HepG2 (cell line): Measurements from ENCODE around the gene PDE2A. TPM values are rescaled to one million over a fixed set of nuclear protein-coding genes. Genes with fewer than 3 reads are reported as not detected.
A peak's percentile ranks its signal among the peaks of the same experiment; 100 is the strongest.

ENCODE experiments used
- ARNTL ChIP-seq: sonication (generic); formaldehyde crosslinking; IDR thresholded peaks from 2 replicates; pipeline ENCODE4 v1.4.0; 2020; ENCODE audit warnings: mild to moderate bottlenecking, missing genetic modification reagents
- CHD4 ChIP-seq: fragments of 200-600 bp; sonication (generic); IDR thresholded peaks from 2 replicates; pipeline ENCODE4 v1.7.0; 2017; ENCODE audit warnings: mild to moderate bottlenecking, low read length, borderline replicate concordance
- DMTF1 ChIP-seq: sonication (generic); formaldehyde crosslinking; IDR thresholded peaks from 2 replicates; pipeline ENCODE4 v1.4.0; 2020; ENCODE audit warnings: mild to moderate bottlenecking, missing genetic modification reagents
- EEA1 ChIP-seq: sonication (generic); formaldehyde crosslinking; IDR thresholded peaks from 2 replicates; pipeline ENCODE4 v1.5.1; 2020; ENCODE audit warnings: mild to moderate bottlenecking, missing genetic modification reagents, borderline replicate concordance
- ELF1 ChIP-seq: sonication (generic); formaldehyde crosslinking; IDR thresholded peaks from 2 replicates; pipeline ENCODE4 v1.4.0; 2020; ENCODE audit warnings: missing genetic modification reagents
- ELF3 ChIP-seq: IDR thresholded peaks from 2 replicates; pipeline ENCODE4 v1.6.1; 2016; ENCODE audit warnings: missing genetic modification reagents, missing compliant biosample characterization
- HDAC1 ChIP-seq: sonication (generic); formaldehyde crosslinking; IDR thresholded peaks from 2 replicates; pipeline ENCODE4 v1.5.1; 2020; ENCODE audit warnings: mild to moderate bottlenecking, missing genetic modification reagents
- KDM6A ChIP-seq: IDR thresholded peaks from 2 replicates; pipeline ENCODE4 v1.6.1; 2016; ENCODE audit warnings: low read depth
- LBX2 ChIP-seq: sonication (generic); formaldehyde crosslinking; IDR thresholded peaks from 2 replicates; pipeline ENCODE4 v1.5.0; 2020; ENCODE audit warnings: missing genetic modification reagents, mild to moderate bottlenecking, borderline replicate concordance
- MAZ ChIP-seq, 2 experiments: sonication (generic) in 1 of 2; formaldehyde crosslinking in 1 of 2; IDR thresholded peaks; 2 replicates each; pipeline versions ENCODE4 v1.5.0 to v1.6.1; 2012 to 2020; ENCODE audit warnings: low read depth in 2 of 2, mild to moderate bottlenecking in 2 of 2, borderline replicate concordance in 1 of 2, improper control_type of control experiment in 1 of 2, low read length in 1 of 2, missing genetic modification reagents in 1 of 2, moderate library complexity in 1 of 2
- MED13 ChIP-seq: sonication (generic); formaldehyde crosslinking; IDR thresholded peaks from 2 replicates; pipeline ENCODE4 v1.5.0; 2020; ENCODE audit warnings: missing genetic modification reagents
- NR2F1 ChIP-seq, 2 experiments: fragments of 450-650 bp in 1 of 2; formaldehyde crosslinking in 1 of 2; IDR thresholded peaks; 2 replicates each; pipeline versions ENCODE4 v1.5.0 to v1.6.1; 2016 to 2020; ENCODE audit warnings: mild to moderate bottlenecking in 1 of 2, missing compliant biosample characterization in 1 of 2, missing genetic modification reagents in 1 of 2, moderate library complexity in 1 of 2
- TFDP1 ChIP-seq: IDR thresholded peaks from 2 replicates; pipeline ENCODE4 v1.6.1; 2016; ENCODE audit warnings: missing compliant biosample characterization, missing genetic modification reagents, borderline replicate concordance
- TGIF2 ChIP-seq: IDR thresholded peaks from 2 replicates; pipeline ENCODE4 v1.6.1; 2016; ENCODE audit warnings: control low read depth, missing compliant biosample characterization
- ZBTB20 ChIP-seq: sonication (generic); formaldehyde crosslinking; IDR thresholded peaks from 2 replicates; pipeline ENCODE4 v1.8.1; 2023; ENCODE audit warnings: missing genetic modification reagents, low read depth, mild to moderate bottlenecking, borderline replicate concordance
- ZBTB21 ChIP-seq: sonication (generic); formaldehyde crosslinking; IDR thresholded peaks from 2 replicates; pipeline ENCODE4 v1.4.0; 2020; ENCODE audit warnings: missing genetic modification reagents
- ZFP37 ChIP-seq: sonication (generic); formaldehyde crosslinking; IDR thresholded peaks from 2 replicates; pipeline ENCODE4 v1.4.0; 2020; ENCODE audit warnings: missing genetic modification reagents, borderline replicate concordance
- ZKSCAN1 ChIP-seq: fragments of 150-350 bp; IDR thresholded peaks from 2 replicates; pipeline ENCODE4 v1.6.1; 2014; ENCODE audit warnings: low read length
- ZNF205 ChIP-seq: IDR thresholded peaks from 2 replicates; pipeline ENCODE4 v1.6.1; 2018; ENCODE audit warnings: missing biosample characterization, missing genetic modification reagents
- ZNF556 ChIP-seq: sonication (generic); formaldehyde crosslinking; IDR thresholded peaks from 2 replicates; pipeline ENCODE4 v1.4.0; 2020; ENCODE audit warnings: mild to moderate bottlenecking, missing genetic modification reagents, borderline replicate concordance
- ZNF562 ChIP-seq: sonication (generic); formaldehyde crosslinking; IDR thresholded peaks from 2 replicates; pipeline ENCODE4 v1.8.0; 2022; ENCODE audit warnings: missing genetic modification reagents, borderline replicate concordance
- ZNF567 ChIP-seq: sonication (generic); formaldehyde crosslinking; IDR thresholded peaks from 2 replicates; pipeline ENCODE4 v1.8.1; 2023; ENCODE audit warnings: mild to moderate bottlenecking, missing genetic modification reagents, borderline replicate concordance
- ZNF576 ChIP-seq: sonication (generic); formaldehyde crosslinking; IDR thresholded peaks from 2 replicates; pipeline ENCODE4 v1.4.0; 2020; ENCODE audit warnings: mild to moderate bottlenecking, missing genetic modification reagents
- ZNF644 ChIP-seq: IDR thresholded peaks from 2 replicates; pipeline ENCODE4 v1.6.1; 2016; ENCODE audit warnings: low read depth
- ZNF768 ChIP-seq: sonication (generic); formaldehyde crosslinking; IDR thresholded peaks from 2 replicates; pipeline ENCODE4 v1.4.0; 2020; ENCODE audit warnings: missing genetic modification reagents
- ZNF782 ChIP-seq: sonication (generic); formaldehyde crosslinking; IDR thresholded peaks from 2 replicates; pipeline ENCODE4 v1.4.0; 2020; ENCODE audit warnings: missing genetic modification reagents, mild to moderate bottlenecking, borderline replicate concordance
- ZZZ3 ChIP-seq: sonication (generic); formaldehyde crosslinking; IDR thresholded peaks from 2 replicates; pipeline ENCODE4 v1.4.0; 2020; ENCODE audit warnings: missing genetic modification reagents, mild to moderate bottlenecking, borderline replicate concordance
- polyA plus RNA-seq, 8 experiments: library from polyadenylated mRNA; depleted of rRNA in 3 of 8; stranded (reverse) in 7 of 8; unstranded in 1 of 8; fragments of >200 nt; fragmentation: Illumina TruSeq in 4 of 8; extraction: Trizol in 4 of 8; gene quantifications; 2 replicates each; pipeline versions ENCODE4 v1.2.1 to v1.2.3, GENCODE V29; 2011 to 2016; ENCODE audit warnings: low read depth in 4 of 8, missing spikeins in 1 of 8, mixed read lengths in 1 of 8; ENCODE audit not compliant: insufficient read depth in 1 of 8
- total RNA-seq, 5 experiments: library from RNA; depleted of rRNA; stranded (reverse); fragments of >200 nt; fragmentation: Illumina TruSeq; extraction: Trizol; gene quantifications; 2 replicates each; pipeline ENCODE4 v1.2.3, GENCODE V29; 2016; ENCODE audit warnings: low read depth in 1 of 5

The PDE2A gene
- total and polyA plus RNA-seq, 2 of the 13 experiments (the other 11 are each of a cell fraction or from before 2014, with no cell fraction given): 3.1 TPM; not detected in 1

- TF ChIP-seq ZNF768 (CRISPR knock-in tag): peak; percentile 34; the same call in 1 of the 2 replicates
- no peak for TF ChIP-seq ZNF567 (CRISPR knock-in tag)
- no peak for TF ChIP-seq MAZ (IDR thresholded peaks at IDR 0.05; ENCODE audit: borderline replicate concordance, low read depth, low read length)
- no peak for TF ChIP-seq MAZ (CRISPR knock-in tag; IDR thresholded peaks at IDR 0.05; ENCODE audit: low read depth)
- TF ChIP-seq ZNF576 (CRISPR knock-in tag): 0 out of 2 replicates have a peak, but pooled peaks have one; percentile 36
- TF ChIP-seq ARNTL (CRISPR knock-in tag): 0 out of 2 replicates have a peak, but pooled peaks have one; percentile 42
- no peak for TF ChIP-seq ZNF562 (CRISPR knock-in tag)
- TF ChIP-seq TGIF2 (CRISPR knock-in tag): no peak
- no peak for TF ChIP-seq ZKSCAN1
- no peak for TF ChIP-seq ZNF205 (CRISPR knock-in tag)
- TF ChIP-seq EEA1: no peak
- TF ChIP-seq CHD4: no peak
- TF ChIP-seq ZNF782: no peak
- no peak for TF ChIP-seq ZZZ3
- no peak for TF ChIP-seq ZBTB21 (CRISPR knock-in tag)
- peak; percentile 54 for TF ChIP-seq ELF3 (CRISPR knock-in tag)
- no peak for TF ChIP-seq NR2F1 (CRISPR knock-in tag; IDR thresholded peaks at IDR 0.05)
- peak; percentile 12; the same call in 1 of the 2 replicates for TF ChIP-seq TFDP1 (CRISPR knock-in tag)
- no peak for TF ChIP-seq KDM6A (CRISPR knock-in tag)
- no peak for TF ChIP-seq ZFP37 (CRISPR knock-in tag)
- TF ChIP-seq ZNF556: peak; percentile 74; the same call in 1 of the 2 replicates
- no peak for TF ChIP-seq ELF1 (CRISPR knock-in tag)
- no peak for TF ChIP-seq ZNF644 (CRISPR knock-in tag)
- no peak for TF ChIP-seq DMTF1 (CRISPR knock-in tag)
- no peak for TF ChIP-seq MED13 (CRISPR knock-in tag)
- TF ChIP-seq HDAC1: no peak
- TF ChIP-seq ZBTB20 (CRISPR knock-in tag): peak; percentile 42; the same call in 1 of the 2 replicates
- no peak for TF ChIP-seq LBX2 (CRISPR knock-in tag)
Measured at GRCh38 chr11:72625691-72626413, 48.4 kb downstream of the PDE2A start (continued).
